ENCODE data around the gene MINDY1. TPM values are rescaled to one million over a fixed set of nuclear protein-coding genes. Genes with fewer than 3 reads are reported as not detected.

The MINDY1 gene
- polyA plus RNA-seq, 1 donor from 2014 or later: 16.1 TPM

- H2AFZ ChIP-seq (ENCODE audit: low read depth, low read length): no peak overlapping the region
- no peaks in the 10 kb centered on the region for H3K36me3 ChIP-seq (ENCODE audit: insufficient read depth, low read length)
- H3K4me3 ChIP-seq (ENCODE audit: low read length): no peak overlapping the region
- TF ChIP-seq SMC3 (conservative IDR thresholded peaks at IDR 0.05; ENCODE audit: poor library complexity): no peak
- TF ChIP-seq POLR2AphosphoS5 (IDR thresholded peaks at IDR 0.05): no peak
- no peak overlapping the region for H3K27ac ChIP-seq (ENCODE audit: low read length)
- H3K9me2 ChIP-seq (ENCODE audit: insufficient read depth, low read length): no peaks in the 10 kb centered on the region
- H3K9ac ChIP-seq (ENCODE audit: low read length): no peak overlapping the region
- H3K4me2 ChIP-seq (ENCODE audit: low read length): no peak overlapping the region
- H3K9me3 ChIP-seq (ENCODE audit: low read length): no peaks in the 10 kb centered on the region
- H3K27me3 ChIP-seq (ENCODE audit: insufficient read depth, low read depth, low read length): no peaks in the 10 kb centered on the region
- no peaks in the 10 kb centered on the region for H4K20me1 ChIP-seq (ENCODE audit: insufficient read depth)
- H3F3A ChIP-seq (ENCODE audit: insufficient read depth, low read length, poor library complexity, severe bottlenecking): no peaks in the 10 kb centered on the region
- peaks cover under 1% of the 10 kb centered on the region for H3K79me2 ChIP-seq (replicated peaks; ENCODE audit: insufficient read depth, low read length)
These were observed 8.8 kb downstream of the MINDY1 start for GRCh38 chr1:150997949-150998348.

GRCh38 chr1:150997126-150997872 is 9.4 kb downstream of the MINDY1 start:
- Histone ChIP-seq H3K9me3 (ENCODE audit: low read length) (no peaks in the 10 kb centered on the region), H3K79me2 (replicated peaks; ENCODE audit: insufficient read depth, low read length) (no peaks in the 10 kb centered on the region), H3K4me3 (ENCODE audit: low read length) (no peak overlapping the region), H3K27me3 (ENCODE audit: insufficient read depth, low read depth, low read length) (no peaks in the 10 kb centered on the region), H3K4me2 (ENCODE audit: low read length) (no peak overlapping the region), H4K20me1 (ENCODE audit: insufficient read depth) (no peaks in the 10 kb centered on the region), H3F3A (ENCODE audit: insufficient read depth, low read length, poor library complexity, severe bottlenecking) (no peaks in the 10 kb centered on the region), H3K9ac (ENCODE audit: low read length) (no peak overlapping the region), H3K36me3 (ENCODE audit: insufficient read depth, low read length) (no peaks in the 10 kb centered on the region), H3K9me2 (ENCODE audit: insufficient read depth, low read length) (no peaks in the 10 kb centered on the region), H2AFZ (ENCODE audit: low read depth, low read length) (no peak overlapping the region), H3K27ac (ENCODE audit: low read length) (no peak overlapping the region)
- no peak for TF ChIP-seq POLR2AphosphoS5 (IDR thresholded peaks at IDR 0.05)

- no peak for TF ChIP-seq REST (IDR thresholded peaks at IDR 0.05; ENCODE audit: borderline replicate concordance)
- no peak for TF ChIP-seq MXI1 (conservative IDR thresholded peaks at IDR 0.05; ENCODE audit: poor library complexity, severe bottlenecking)
- peak; percentile 81 for TF ChIP-seq CTCF (IDR thresholded peaks at IDR 0.05; ENCODE audit: poor library complexity, severe bottlenecking)
- TF ChIP-seq EZH2 (IDR thresholded peaks at IDR 0.05; ENCODE audit: borderline replicate concordance, insufficient read depth, low read length, poor library complexity, severe bottlenecking): no peak
- peak; percentile 75 for TF ChIP-seq RAD21 (conservative IDR thresholded peaks at IDR 0.05)
- no peak for TF ChIP-seq TAF1 (IDR thresholded peaks at IDR 0.05; ENCODE audit: low read depth)
- no peak for TF ChIP-seq POLR2AphosphoS5 (IDR thresholded peaks at IDR 0.05)
- TF ChIP-seq SMC3 (conservative IDR thresholded peaks at IDR 0.05; ENCODE audit: poor library complexity): peak; percentile 65
- no peak for TF ChIP-seq EP300 (conservative IDR thresholded peaks at IDR 0.05; ENCODE audit: poor library complexity, severe bottlenecking)
- H3K9me2 ChIP-seq (ENCODE audit: insufficient read depth, low read length): no peaks in the 10 kb centered on the region
- H4K20me1 ChIP-seq (ENCODE audit: insufficient read depth): no peaks in the 10 kb centered on the region
- no peak overlapping the region for H3K4me3 ChIP-seq (ENCODE audit: low read length)
- no peaks in the 10 kb centered on the region for H3F3A ChIP-seq (ENCODE audit: insufficient read depth, low read length, poor library complexity, severe bottlenecking)
- H3K79me2 ChIP-seq (replicated peaks; ENCODE audit: insufficient read depth, low read length): no peaks in the 10 kb centered on the region
- H3K36me3 ChIP-seq (ENCODE audit: insufficient read depth, low read length): no peaks in the 10 kb centered on the region
- no peak overlapping the region for H3K9ac ChIP-seq (ENCODE audit: low read length)
- no peak overlapping the region for H3K27ac ChIP-seq (ENCODE audit: low read length)
- no peak overlapping the region for H3K4me2 ChIP-seq (ENCODE audit: low read length)
- no peaks in the 10 kb centered on the region for H3K9me3 ChIP-seq (ENCODE audit: low read length)
- no peaks in the 10 kb centered on the region for H3K27me3 ChIP-seq (ENCODE audit: insufficient read depth, low read depth, low read length)
- H2AFZ ChIP-seq (ENCODE audit: low read depth, low read length): no peak overlapping the region
These were observed 10.8 kb downstream of the MINDY1 start for GRCh38 chr1:150995896-150996295.
